Esophagus muscularis mucosa (tissue), 4 donors: ENCODE results near the gene INPP4B. TPM values are rescaled to one million over a fixed set of nuclear protein-coding genes. Genes with fewer than 3 reads are reported as not detected.
"Not testable (repeated sequence)": the region's sequence is repeated elsewhere in the genome, so short reads cannot be mapped to it uniquely, and the experiment has no call there.

Source experiments
- DNase-seq: peaks from one replicate; pipeline ENCODE4 v3.0.0-alpha.2; 2017; ENCODE audit errors: extremely low spot score
- H3K27ac ChIP-seq, 4 donors: fragments of 200-600 bp; sonication (generic); replicated peaks in 1 of 4; 1 replicate in 3 of 4; 2 replicates in 1 of 4; pipeline ENCODE4 v1.5.1; 2016 to 2019; ENCODE audit warnings: mild to moderate bottlenecking in 1 of 4
- H3K27me3 ChIP-seq, 4 donors: fragments of 200-600 bp; sonication (generic); one replicate each; pipeline versions ENCODE4 v1.5.1 to v1.6.0; 2016 to 2019
- H3K36me3 ChIP-seq, 4 donors: fragments of 200-600 bp; sonication (generic); one replicate each; pipeline ENCODE4 v1.5.1; 2016 to 2019
- H3K4me1 ChIP-seq, 4 donors: fragments of 200-600 bp; sonication (generic); one replicate each; pipeline ENCODE4 v1.5.1; 2016 to 2019
- H3K4me3 ChIP-seq, 4 donors: fragments of 200-600 bp; sonication (generic); 1 replicate in 2 of 4; 2 replicates in 2 of 4; pipeline ENCODE4 v1.5.1; 2016 to 2019; ENCODE audit warnings: mild to moderate bottlenecking in 4 of 4, moderate library complexity in 1 of 4
- H3K9me3 ChIP-seq, 4 donors: fragments of 200-600 bp; sonication (generic); 1 replicate in 3 of 4; 2 replicates in 1 of 4; pipeline ENCODE4 v1.5.1; 2016 to 2019
- EP300 ChIP-seq: sonication (generic); formaldehyde crosslinking; IDR thresholded peaks from one replicate; pipeline ENCODE4 v1.6.1; 2017; ENCODE audit warnings: antibody characterized with exemption
- POLR2A ChIP-seq: fragments of 450-650 bp; IDR thresholded peaks from one replicate; pipeline ENCODE4 v1.6.1; 2017; ENCODE audit warnings: antibody characterized with exemption, moderate library complexity, mild to moderate bottlenecking, low read depth
- POLR2AphosphoS5 ChIP-seq, 2 donors: sonication (generic); formaldehyde crosslinking; IDR thresholded peaks; one replicate each; pipeline ENCODE4 v1.6.1; 2017; ENCODE audit warnings: antibody characterized with exemption in 2 of 2
- WGBS: methylation state at CpG from one replicate; pipeline ENCODE4 v1.1.5; 2018; 5-methylcytosine and 5-hydroxymethylcytosine counted together
- intact Hi-C: fragments of 100-400 bp; cut with DNase I; formaldehyde crosslinking; loops from one replicate; pipeline ENCODE4 v1.15.1; 2023
- total RNA-seq, 4 donors: library from RNA; depleted of rRNA; stranded (reverse); fragments of >200 nt; gene quantifications; one replicate each; pipeline versions ENCODE4 v1.1.0 to v1.2.1, GENCODE V29; 2016
- TF ChIP-seq, protein P1 (sequence below), 3 experiments: fragments of 200-600 bp in 2 of 3; fragments of 450-650 bp in 1 of 3; sonication (generic) in 2 of 3; IDR thresholded peaks; one replicate each; pipeline ENCODE4 v1.5.1; 2017 to 2019; ENCODE audit warnings: antibody characterized with exemption in 3 of 3, mild to moderate bottlenecking in 2 of 3, moderate library complexity in 1 of 3

The INPP4B gene
- total RNA-seq, 4 donors from 2014 or later: 12.7 to 23.4 (median 15.9) TPM

DNA sequence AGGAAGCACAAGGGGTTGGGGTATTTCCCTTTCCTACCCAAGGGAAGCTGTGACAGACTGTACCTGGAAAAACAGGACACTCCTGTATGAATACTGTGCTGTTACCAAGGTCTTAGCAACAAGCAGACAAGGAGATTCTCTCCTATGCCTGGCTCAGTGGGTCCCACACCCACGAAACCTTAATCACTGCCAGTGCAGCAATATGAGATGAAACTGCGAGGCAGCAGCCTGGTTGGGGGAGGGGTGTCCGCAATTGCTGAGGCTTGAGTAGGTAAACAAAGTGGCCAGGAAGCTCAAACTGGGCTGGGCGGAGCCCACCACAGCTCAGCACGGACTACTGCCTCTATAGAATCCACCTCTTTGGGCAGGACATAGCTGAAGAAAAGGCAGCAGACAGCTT lies 197.7 kb downstream of the INPP4B start:
- intact Hi-C loops: no loop called here
- no peaks in the 10 kb centered on the region for H3K27me3 ChIP-seq
- peaks cover 0 to 9% (median 0%) of the 10 kb centered on the region in 4 donors for H3K4me1 ChIP-seq
- TF ChIP-seq POLR2A (no peak), POLR2AphosphoS5 (IDR thresholded peaks at IDR 0.05) (no peak), EP300 (no peak)
- TF ChIP-seq, protein P1, sequence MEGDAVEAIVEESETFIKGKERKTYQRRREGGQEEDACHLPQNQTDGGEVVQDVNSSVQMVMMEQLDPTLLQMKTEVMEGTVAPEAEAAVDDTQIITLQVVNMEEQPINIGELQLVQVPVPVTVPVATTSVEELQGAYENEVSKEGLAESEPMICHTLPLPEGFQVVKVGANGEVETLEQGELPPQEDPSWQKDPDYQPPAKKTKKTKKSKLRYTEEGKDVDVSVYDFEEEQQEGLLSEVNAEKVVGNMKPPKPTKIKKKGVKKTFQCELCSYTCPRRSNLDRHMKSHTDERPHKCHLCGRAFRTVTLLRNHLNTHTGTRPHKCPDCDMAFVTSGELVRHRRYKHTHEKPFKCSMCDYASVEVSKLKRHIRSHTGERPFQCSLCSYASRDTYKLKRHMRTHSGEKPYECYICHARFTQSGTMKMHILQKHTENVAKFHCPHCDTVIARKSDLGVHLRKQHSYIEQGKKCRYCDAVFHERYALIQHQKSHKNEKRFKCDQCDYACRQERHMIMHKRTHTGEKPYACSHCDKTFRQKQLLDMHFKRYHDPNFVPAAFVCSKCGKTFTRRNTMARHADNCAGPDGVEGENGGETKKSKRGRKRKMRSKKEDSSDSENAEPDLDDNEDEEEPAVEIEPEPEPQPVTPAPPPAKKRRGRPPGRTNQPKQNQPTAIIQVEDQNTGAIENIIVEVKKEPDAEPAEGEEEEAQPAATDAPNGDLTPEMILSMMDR (IDR thresholded peaks at IDR 0.05): no peak
- H3K9me3 ChIP-seq: peaks cover 0 to 29% (median 19%) of the 10 kb centered on the region in 4 donors
- H3K4me3 ChIP-seq: no peak overlapping the region
- no CpG with 5 or more reads among the region's 5 CpGs for WGBS
- H3K27ac ChIP-seq: no peak overlapping the region
- H3K36me3 ChIP-seq: no peaks in the 10 kb centered on the region
- DNase-seq: no peak

DNA sequence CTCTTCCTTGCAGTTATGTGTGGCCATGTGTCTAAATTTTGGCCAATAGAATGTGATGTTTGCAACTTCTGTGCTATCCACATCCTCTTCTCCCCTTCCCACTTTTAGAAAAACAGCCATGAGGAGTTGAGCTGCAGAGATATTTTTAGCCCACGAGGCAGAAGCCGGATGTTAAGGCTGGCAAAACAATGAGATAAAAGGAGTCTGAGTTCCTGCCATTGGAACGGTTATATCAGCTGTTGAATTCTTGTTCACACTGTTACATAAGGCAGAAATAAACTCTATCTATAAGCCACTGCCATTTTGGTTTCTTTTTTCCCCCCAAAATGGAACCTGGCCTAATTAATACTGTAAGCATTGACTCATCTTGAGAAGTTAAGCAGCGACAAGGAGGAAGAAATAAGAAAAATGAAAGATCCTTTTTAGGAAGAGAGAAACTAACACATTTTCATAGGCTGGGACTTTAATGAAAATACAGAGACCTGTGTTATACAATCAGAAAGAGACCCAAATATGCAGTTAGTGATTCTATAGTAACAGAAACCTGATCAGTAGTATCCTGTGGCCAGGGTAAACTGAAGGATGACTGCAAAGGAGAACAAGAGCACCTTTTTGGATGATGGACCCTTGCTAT lies 200.5 kb downstream of the INPP4B start:
- Histone ChIP-seq H3K27ac (no peak overlapping the region), H3K27me3 (no peaks in the 10 kb centered on the region), H3K9me3 (peaks cover 0 to 6% (median 4%) of the 10 kb centered on the region in 4 donors), H3K36me3 (no peaks in the 10 kb centered on the region), H3K4me3 (no peak overlapping the region), H3K4me1 (peaks cover 0 to 9% (median 0%) of the 10 kb centered on the region in 4 donors)
- TF ChIP-seq POLR2A (no peak), POLR2AphosphoS5 (IDR thresholded peaks at IDR 0.05) (no peak), EP300 (no peak)
- TF ChIP-seq, protein P1 (IDR thresholded peaks at IDR 0.05): no peak
- WGBS: 41% methylated on average over 4 of the region's 4 CpGs
- DNase-seq: no peak
- intact Hi-C loops: no loop called here

DNA sequence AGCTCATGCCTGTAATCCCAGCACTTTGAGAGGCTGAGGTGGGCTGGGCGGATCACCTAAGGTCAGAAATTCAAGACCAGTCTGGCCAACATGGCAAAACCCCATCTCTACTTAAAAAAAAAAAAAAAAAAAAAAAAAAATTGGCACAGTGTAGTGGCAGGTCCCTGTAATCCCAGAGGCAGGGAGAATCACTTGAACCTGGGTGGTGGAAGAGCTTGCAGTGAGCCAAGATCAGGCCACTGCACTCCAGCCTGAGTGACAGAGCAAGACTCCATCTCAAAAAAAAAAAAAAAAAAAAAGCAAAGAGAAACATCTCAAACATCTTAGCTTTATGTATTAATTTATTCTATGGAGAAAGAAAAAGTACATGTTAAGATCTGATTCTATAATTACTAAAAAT lies 201.5 kb downstream of the INPP4B start:
- 93% methylated on average over 1 of the region's 1 CpG for WGBS
- H3K4me3 ChIP-seq, H3K4me1 ChIP-seq, H3K36me3 ChIP-seq, intact Hi-C loops, H3K27ac ChIP-seq, DNase-seq, H3K27me3 ChIP-seq, H3K9me3 ChIP-seq: not testable (repeated sequence)

DNA sequence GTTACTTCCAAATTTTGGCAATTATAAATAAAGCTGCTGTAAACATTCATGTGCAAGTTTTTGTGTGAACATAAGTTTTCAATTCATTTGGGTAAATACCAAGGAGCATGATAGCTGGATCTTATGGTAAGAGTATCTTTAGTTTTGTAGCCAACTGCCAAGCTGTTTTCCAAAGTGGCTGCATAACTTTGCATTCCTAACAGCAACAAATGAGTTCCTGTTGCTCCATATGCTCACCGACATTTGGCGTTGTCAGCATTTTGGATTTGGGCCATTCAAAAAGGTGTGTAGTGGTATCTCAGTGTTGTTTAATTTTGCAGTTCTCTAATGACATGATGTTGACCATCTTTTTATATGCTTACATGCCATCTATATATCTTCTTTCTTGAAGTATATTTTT lies 208.5 kb downstream of the INPP4B start:
- H3K27me3 ChIP-seq: no peaks in the 10 kb centered on the region
- H3K27ac ChIP-seq: no peak overlapping the region
- H3K4me3 ChIP-seq: no peak overlapping the region
- TF ChIP-seq EP300 (no peak), POLR2A (no peak), POLR2AphosphoS5 (IDR thresholded peaks at IDR 0.05) (no peak)
- TF ChIP-seq, protein P1 (IDR thresholded peaks at IDR 0.05): no peak
- intact Hi-C loops: no loop called here
- DNase-seq: no peak
- peaks cover 0 to 6% (median 0%) of the 10 kb centered on the region in 4 donors for H3K9me3 ChIP-seq
- H3K4me1 ChIP-seq: no peaks in the 10 kb centered on the region
- 100% methylated on average over 2 of the region's 2 CpGs for WGBS
- H3K36me3 ChIP-seq: no peaks in the 10 kb centered on the region

DNA sequence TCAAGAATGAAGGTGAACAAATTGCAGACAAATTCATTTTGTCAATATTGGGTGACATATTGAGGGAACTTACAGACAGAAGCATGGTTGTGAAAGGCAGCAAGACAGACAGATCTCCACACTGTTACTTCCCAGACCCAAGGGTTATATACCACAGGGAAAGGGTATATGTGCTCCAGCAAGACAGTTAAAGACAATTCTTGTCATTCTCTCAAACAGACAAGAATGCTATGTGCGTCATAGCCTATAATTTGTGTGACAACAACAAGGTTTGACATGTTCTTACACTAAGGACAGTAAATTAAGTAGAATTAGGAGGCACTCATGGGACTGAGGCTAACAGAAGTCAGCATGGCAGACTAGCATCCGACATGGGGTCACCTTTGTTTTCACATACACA lies 214.3 kb downstream of the INPP4B start:
- Histone ChIP-seq H3K27ac (no peak overlapping the region), H3K36me3 (no peaks in the 10 kb centered on the region), H3K27me3 (no peaks in the 10 kb centered on the region), H3K4me3 (no peak overlapping the region), H3K9me3 (no peaks in the 10 kb centered on the region), H3K4me1 (no peaks in the 10 kb centered on the region)
- 83% methylated on average over 2 of the region's 2 CpGs for WGBS
- DNase-seq: no peak
- no peak for TF ChIP-seq POLR2A
- TF ChIP-seq EP300: no peak
- TF ChIP-seq, protein P1 (IDR thresholded peaks at IDR 0.05): no peak
- TF ChIP-seq POLR2AphosphoS5 (IDR thresholded peaks at IDR 0.05): no peak
- intact Hi-C loops: no loop called here
